Measurements from ENCODE around the gene NUMBL.

DNA sequence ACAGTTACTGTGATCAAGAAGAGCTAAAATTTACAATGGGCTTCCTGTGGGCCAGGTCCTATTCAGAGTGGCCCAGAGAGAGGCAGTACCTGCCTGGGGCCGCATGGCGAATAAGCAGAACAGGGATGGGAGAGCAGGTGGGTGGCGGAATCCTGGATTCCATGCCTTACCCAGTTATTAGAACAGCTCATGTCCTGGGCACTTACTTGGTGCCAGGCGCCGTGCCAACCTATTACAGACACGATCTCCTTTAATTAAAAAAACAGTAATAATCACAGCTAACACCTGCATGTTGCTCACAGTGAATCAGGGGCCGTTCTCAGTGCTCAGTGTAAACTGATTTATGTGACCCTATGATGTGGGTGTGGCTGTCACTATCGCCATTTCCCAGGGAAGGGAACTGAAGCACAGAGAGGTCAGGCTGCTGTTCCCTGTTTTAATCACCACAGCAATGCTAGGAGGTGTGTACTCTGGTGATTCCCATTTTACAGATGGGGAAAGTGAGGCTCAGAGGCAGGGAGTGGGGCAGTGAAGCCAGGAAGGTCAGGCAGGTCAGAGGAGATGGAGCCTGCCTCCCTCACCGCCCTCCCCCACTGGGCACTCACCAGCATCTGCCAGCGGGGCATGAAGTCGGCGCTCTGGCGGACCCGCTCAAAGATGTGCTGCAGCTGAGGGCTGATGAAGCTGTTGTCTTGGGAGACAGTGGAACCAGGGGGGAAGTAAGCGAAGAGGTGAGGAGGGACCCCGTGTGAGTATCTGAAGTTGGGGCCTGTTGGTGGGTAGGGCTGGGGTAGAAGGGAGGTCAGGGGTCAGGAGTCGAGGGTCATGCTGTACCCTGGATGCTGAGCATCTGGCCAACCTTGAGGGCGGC, 14.3 kb upstream of the NUMBL start:
- TF ChIP-seq, protein P1, sequence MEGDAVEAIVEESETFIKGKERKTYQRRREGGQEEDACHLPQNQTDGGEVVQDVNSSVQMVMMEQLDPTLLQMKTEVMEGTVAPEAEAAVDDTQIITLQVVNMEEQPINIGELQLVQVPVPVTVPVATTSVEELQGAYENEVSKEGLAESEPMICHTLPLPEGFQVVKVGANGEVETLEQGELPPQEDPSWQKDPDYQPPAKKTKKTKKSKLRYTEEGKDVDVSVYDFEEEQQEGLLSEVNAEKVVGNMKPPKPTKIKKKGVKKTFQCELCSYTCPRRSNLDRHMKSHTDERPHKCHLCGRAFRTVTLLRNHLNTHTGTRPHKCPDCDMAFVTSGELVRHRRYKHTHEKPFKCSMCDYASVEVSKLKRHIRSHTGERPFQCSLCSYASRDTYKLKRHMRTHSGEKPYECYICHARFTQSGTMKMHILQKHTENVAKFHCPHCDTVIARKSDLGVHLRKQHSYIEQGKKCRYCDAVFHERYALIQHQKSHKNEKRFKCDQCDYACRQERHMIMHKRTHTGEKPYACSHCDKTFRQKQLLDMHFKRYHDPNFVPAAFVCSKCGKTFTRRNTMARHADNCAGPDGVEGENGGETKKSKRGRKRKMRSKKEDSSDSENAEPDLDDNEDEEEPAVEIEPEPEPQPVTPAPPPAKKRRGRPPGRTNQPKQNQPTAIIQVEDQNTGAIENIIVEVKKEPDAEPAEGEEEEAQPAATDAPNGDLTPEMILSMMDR (IDR thresholded peaks at IDR 0.05) = no peak
- TF ChIP-seq POLR2A (IDR thresholded peaks at IDR 0.05) = no peak
